ENCODE results near the gene DENND2D. TPM values are rescaled to one million over a fixed set of nuclear protein-coding genes. Genes with fewer than 3 reads are reported as not detected.

DENND2D gene
- total RNA-seq, 1 experiment from 2014 or later = 0.11 TPM

DNA sequence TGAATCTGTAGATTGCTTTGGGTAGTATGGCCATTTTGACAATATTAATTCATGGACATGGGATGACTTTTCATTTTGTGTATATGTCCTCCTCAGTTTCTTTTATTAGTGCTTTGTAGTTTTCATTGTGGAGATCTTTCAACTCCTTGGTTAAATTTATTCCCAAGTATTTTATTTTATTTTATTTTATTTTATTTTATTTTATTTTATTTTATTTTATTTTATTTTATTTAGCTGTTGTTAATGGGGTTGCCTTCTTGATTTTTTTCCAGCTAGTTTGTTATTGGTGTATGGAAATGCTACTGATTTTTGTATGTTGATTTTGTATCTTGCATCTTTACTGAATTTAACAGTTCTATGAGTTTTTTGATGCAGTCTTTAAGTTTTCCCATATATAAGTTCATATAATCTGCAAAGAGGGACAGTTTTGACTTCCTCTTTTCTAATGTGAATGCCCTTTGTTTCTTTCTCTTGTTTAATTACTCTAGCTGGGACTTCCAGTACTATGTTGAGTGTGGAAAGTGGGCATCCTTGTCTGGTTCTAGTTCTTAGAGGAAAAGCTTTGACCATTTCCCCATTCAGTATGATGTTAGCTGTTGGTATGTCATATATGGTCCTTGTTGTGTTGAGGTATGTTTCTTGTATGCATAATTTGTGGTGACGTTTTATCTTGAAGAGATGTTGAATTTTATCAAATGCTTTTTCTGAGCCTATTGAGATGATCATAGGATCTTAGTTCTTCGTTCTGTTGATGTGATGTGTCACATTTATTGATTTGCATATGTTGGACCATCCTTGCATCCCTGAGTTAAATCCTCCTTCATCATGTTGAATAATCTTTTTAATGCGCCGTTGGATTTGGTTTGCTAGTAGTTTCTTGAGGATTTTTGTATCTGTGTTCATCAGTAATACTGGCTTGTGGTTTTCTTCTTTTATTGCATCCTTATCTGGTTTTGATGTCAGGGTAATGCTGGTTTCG is 46.1 kb downstream of the DENND2D start:
- no peak overlapping the region for H3K27ac ChIP-seq (ENCODE audit: insufficient read length, low read depth, low read length)
- Mint-ChIP-seq H3K27ac (no peak overlapping the region), H3K27me3 (ENCODE audit: low read depth) (no peaks in the 10 kb centered on the region), H3K4me1 (peaks cover 8% of the 10 kb centered on the region in 2 experiments), H3K9me3 (no peaks in the 10 kb centered on the region; a peak in 1 of 5 replicates), H3K4me3 (no peak overlapping the region), H3K36me3 (ENCODE audit: insufficient read depth in 1 of 3, low read depth in 3 of 3) (peaks cover 26 to 67% (median 60%) of the 10 kb centered on the region in 3 experiments)
- H3K18ac ChIP-seq (ENCODE audit: insufficient read length, low read depth, low read length) = no peak overlapping the region
- no peak overlapping the region for H4K5ac ChIP-seq (ENCODE audit: insufficient read length, low read depth, low read length)
- no peak overlapping the region for H3K14ac ChIP-seq (ENCODE audit: insufficient read depth, low read length)
- TF ChIP-seq, protein P1, sequence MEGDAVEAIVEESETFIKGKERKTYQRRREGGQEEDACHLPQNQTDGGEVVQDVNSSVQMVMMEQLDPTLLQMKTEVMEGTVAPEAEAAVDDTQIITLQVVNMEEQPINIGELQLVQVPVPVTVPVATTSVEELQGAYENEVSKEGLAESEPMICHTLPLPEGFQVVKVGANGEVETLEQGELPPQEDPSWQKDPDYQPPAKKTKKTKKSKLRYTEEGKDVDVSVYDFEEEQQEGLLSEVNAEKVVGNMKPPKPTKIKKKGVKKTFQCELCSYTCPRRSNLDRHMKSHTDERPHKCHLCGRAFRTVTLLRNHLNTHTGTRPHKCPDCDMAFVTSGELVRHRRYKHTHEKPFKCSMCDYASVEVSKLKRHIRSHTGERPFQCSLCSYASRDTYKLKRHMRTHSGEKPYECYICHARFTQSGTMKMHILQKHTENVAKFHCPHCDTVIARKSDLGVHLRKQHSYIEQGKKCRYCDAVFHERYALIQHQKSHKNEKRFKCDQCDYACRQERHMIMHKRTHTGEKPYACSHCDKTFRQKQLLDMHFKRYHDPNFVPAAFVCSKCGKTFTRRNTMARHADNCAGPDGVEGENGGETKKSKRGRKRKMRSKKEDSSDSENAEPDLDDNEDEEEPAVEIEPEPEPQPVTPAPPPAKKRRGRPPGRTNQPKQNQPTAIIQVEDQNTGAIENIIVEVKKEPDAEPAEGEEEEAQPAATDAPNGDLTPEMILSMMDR (conservative IDR thresholded peaks at IDR 0.05) = no peak
- no peak overlapping the region for H3T11ph ChIP-seq (ENCODE audit: low read length)
- no peak overlapping the region for H2BK20ac ChIP-seq (ENCODE audit: low read depth, low read length, poor library complexity, severe bottlenecking)
- no peak overlapping the region for H2BK120ac ChIP-seq (ENCODE audit: low read depth, low read length, poor library complexity, severe bottlenecking)
- no peak overlapping the region for H2BK5ac ChIP-seq (ENCODE audit: insufficient read length, low read length)
- no peak overlapping the region for H2BK15ac ChIP-seq (ENCODE audit: low read depth, low read length)
- H4K91ac ChIP-seq (ENCODE audit: insufficient read length, low read depth, low read length) = no peak overlapping the region
- H2BK12ac ChIP-seq (ENCODE audit: insufficient read length, low read depth, low read length) = no peak overlapping the region
- no peak overlapping the region for H2AFZ ChIP-seq (ENCODE audit: low read length)
- H3K4me2 ChIP-seq (ENCODE audit: insufficient read depth, insufficient read length, low read length) = no peak overlapping the region
- no peak overlapping the region for H3K23ac ChIP-seq (ENCODE audit: insufficient read length, low read depth, low read length)
- peaks cover 1% of the 10 kb centered on the region; the same call in 1 of the 2 replicates for H3K79me2 ChIP-seq (ENCODE audit: insufficient read depth, low read length)
- H3K4ac ChIP-seq (ENCODE audit: low read depth, low read length) = no peak overlapping the region
- H3K23me2 ChIP-seq (ENCODE audit: insufficient read length, low read depth, low read length, poor library complexity, severe bottlenecking) = no peaks in the 10 kb centered on the region
- no CpG with 5 or more reads among the region's 5 CpGs for WGBS (ENCODE audit: extremely low coverage, insufficient read length, low lambda C conversion rate)
- no peak overlapping the region for H2AK5ac ChIP-seq (ENCODE audit: insufficient read length, low read length)
- H3K9ac ChIP-seq (ENCODE audit: extremely low read depth, insufficient read length, low read length) = no peak overlapping the region
- H3K79me1 ChIP-seq (ENCODE audit: insufficient read depth, low read depth, low read length, poor library complexity, severe bottlenecking) = peaks cover 7% of the 10 kb centered on the region
- H3K4me1 ChIP-seq (ENCODE audit: insufficient read depth, low read length) = no peaks in the 10 kb centered on the region
- no peak for DNase-seq
- no peaks in the 10 kb centered on the region for H3K27me3 ChIP-seq (ENCODE audit: insufficient read depth, low read length)
- no peak overlapping the region for H3K56ac ChIP-seq (ENCODE audit: insufficient read length, low read depth, low read length)
- no peak overlapping the region for H4K8ac ChIP-seq (replicated peaks; ENCODE audit: insufficient read length, low read depth, low read length)
- H3K9me3 ChIP-seq (ENCODE audit: control insufficient read depth, low read depth, low read length) = no peaks in the 10 kb centered on the region
- no peaks in the 10 kb centered on the region for H4K20me1 ChIP-seq (ENCODE audit: control insufficient read depth, insufficient read depth, insufficient read length)

All from H9 (cell line).